Measurements from ENCODE around the gene CNTN4.

DNA sequence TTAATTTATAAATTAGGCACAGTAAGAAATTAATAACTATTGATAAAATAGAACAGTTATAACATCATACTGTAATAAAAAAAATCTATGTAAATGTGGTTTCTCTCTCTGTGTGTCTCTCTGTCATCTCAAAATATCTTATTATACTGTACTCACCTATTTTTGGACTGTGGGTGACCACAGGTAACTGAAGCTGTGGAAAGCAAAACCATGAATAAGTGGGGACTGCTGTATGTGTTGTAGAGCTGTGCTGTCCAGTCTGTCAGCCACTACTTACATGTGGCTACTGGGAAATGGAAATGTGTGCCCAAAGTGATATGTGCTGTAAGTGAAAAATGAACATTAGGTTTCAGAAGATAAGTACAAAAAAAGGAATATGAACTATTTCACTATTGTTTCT is 145.5 kb downstream of the CNTN4 start:
- TF ChIP-seq CTCF (IDR thresholded peaks at IDR 0.05) (no peak), POLR2A (IDR thresholded peaks at IDR 0.05) (no peak), EP300 (IDR thresholded peaks at IDR 0.05) (no peak)

Data from tibial nerve (tissue), 4 donors.